Kidney (tissue), 14 donors: ENCODE data around the gene TSPAN14. TPM values are rescaled to one million over a fixed set of nuclear protein-coding genes. Genes with fewer than 3 reads are reported as not detected.

Experiments used
- DNase-seq, 5 donors: peaks; one replicate each; pipeline ENCODE4 v3.0.0-alpha.2; 2013 to 2020
- FAIRE-seq: peaks from 2 replicates; lab custom pipeline; 2012; peaks lifted over from hg19 to GRCh38; lab: Jason Lieb, UNC
- H3K27ac ChIP-seq, 2 donors: one replicate each; pipeline ENCODE4 v1.7.0; 2013; ENCODE audit warnings: low read depth in 2 of 2, low read length in 2 of 2, inconsistent platforms in 1 of 2
- H3K27me3 ChIP-seq: one replicate; pipeline ENCODE4 v1.7.1; 2013; ENCODE audit warnings: low read length, inconsistent platforms; ENCODE audit not compliant: control insufficient read depth, insufficient read depth
- H3K36me3 ChIP-seq, 3 donors: one replicate each; pipeline versions ENCODE4 v1.7.0 to v1.7.1; 2013; ENCODE audit warnings: low read length in 3 of 3, control low read depth in 1 of 3, inconsistent platforms in 1 of 3; ENCODE audit not compliant: insufficient read depth in 3 of 3, control insufficient read depth in 2 of 3
- H3K4me1 ChIP-seq, 3 donors: one replicate each; pipeline versions ENCODE4 v1.7.0 to v1.7.1; 2013; ENCODE audit warnings: low read length in 3 of 3, inconsistent platforms in 1 of 3, low read depth in 1 of 3; ENCODE audit not compliant: control insufficient read depth in 2 of 3, insufficient read depth in 2 of 3
- H3K4me3 ChIP-seq, 3 donors: one replicate each; pipeline versions ENCODE4 v1.7.0 to v1.8.1; 2013; ENCODE audit warnings: low read length in 3 of 3, control low read depth in 1 of 3, inconsistent platforms in 1 of 3
- H3K9ac ChIP-seq, 3 donors: one replicate each; pipeline versions ENCODE4 v1.7.0 to v1.7.1; 2013; ENCODE audit warnings: low read length in 3 of 3, control low read depth in 1 of 3, inconsistent platforms in 1 of 3
- H3K9me3 ChIP-seq, 3 donors: one replicate each; pipeline versions ENCODE4 v1.7.0 to v1.7.1; 2013; ENCODE audit warnings: low read length in 3 of 3, control low read depth in 1 of 3, inconsistent platforms in 1 of 3; ENCODE audit not compliant: control insufficient read depth in 2 of 3, insufficient read depth in 1 of 3
- CTCF ChIP-seq: IDR thresholded peaks from 3 replicates; pipeline ENCODE4 v1.5.1; 2012; ENCODE audit warnings: mild to moderate bottlenecking, moderate library complexity, borderline replicate concordance; ENCODE audit not compliant: insufficient read depth; ENCODE audit errors: extremely low read depth
- intact Hi-C: fragments of 100-400 bp; cut with DNase I; formaldehyde crosslinking; loops from one replicate; pipeline ENCODE4 v1.11.1; 2022
- polyA plus RNA-seq: library from polyadenylated mRNA; stranded (reverse); fragments of 350-450 nt; fragmentation: Illumina TruSeq; extraction: RNeasy Lipid Tissue Mini Kit (QIAGEN cat#74804); gene quantifications from one replicate; pipeline ENCODE4 v1.2.3, GENCODE V29; 2014; ENCODE audit warnings: low read depth, low replicate concordance; ENCODE audit not compliant: insufficient read depth
- total RNA-seq: library from RNA; stranded (reverse); fragmentation: NEBNext Ultra II Directional; extraction: Animal tissue kit (Norgen Biotek cat#: 25700); gene quantifications from one replicate; pipeline ENCODE4 v1.2.1, GENCODE V29; 2021
- donor health status: control.
- donor health status: control.
- donor health status: control.
- donor health status: control.
- donor health status: control.
- donor health status: DM: yes; HTN: yes; CAD: no.
- donor health status: Normal renal cell carcinoma (clear cell type).

The TSPAN14 gene
- total and polyA plus RNA-seq, 2 donors from 2014 or later = 36.8 to 183 TPM

DNA sequence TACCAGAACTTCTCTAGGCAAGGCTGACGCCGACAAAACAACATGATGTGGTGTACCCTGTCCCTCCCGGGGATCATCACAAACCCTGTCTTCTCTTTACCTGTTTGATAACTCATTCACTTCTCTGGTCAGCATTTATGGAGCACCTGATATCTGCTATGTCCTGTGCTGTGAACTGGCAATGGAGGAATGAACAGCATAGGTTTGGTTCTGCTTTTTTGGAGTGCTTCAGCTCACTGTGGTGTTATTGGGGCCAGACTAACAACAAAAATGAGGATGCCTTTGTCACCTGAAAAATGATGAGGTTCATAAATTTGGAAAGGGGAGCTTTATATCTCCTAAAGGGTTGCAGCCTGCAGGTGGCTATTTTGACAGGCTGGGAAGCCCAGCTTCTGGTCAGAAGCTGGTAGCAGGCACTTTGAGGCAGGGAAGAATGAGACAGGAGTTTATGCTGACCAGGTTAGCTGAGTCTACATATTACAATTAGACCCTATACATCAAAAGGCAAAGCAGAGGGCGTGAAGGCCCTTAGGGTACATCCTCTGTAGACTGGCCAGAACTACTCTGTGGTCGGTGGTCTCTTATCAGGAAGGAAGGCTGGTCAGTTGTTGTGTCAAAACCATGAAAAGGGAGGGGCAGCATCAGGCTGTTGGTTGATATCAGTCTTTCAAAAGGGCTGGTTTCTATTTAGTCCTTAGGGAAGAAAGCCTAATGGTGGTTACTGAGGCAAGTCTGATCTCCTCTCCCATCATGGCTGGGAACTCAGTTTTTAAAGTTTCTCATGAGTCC lies 125.9 kb downstream of the TSPAN14 start:
- DNase-seq = no peak
- intact Hi-C loops = no loop called here

GRCh38 chr10:80580638-80581468 lies 126.7 kb downstream of the TSPAN14 start:
- Histone ChIP-seq H3K4me1 (no peaks in the 10 kb centered on the region), H3K36me3 (no peaks in the 10 kb centered on the region), H3K27me3 (no peaks in the 10 kb centered on the region), H3K9me3 (peaks cover 0 to 5% (median 0%) of the 10 kb centered on the region in 3 donors), H3K9ac (no peak overlapping the region), H3K27ac (no peak overlapping the region), H3K4me3 (no peak overlapping the region)
- intact Hi-C loops = no loop called here
- no peak for FAIRE-seq
- peak in 1 of 5 donors; percentile 9 for DNase-seq
- TF ChIP-seq CTCF = no peak

More for the DNA sequence above, 125.9 kb downstream of the TSPAN14 start:
- H3K4me3 ChIP-seq = no peak overlapping the region
- H3K27me3 ChIP-seq = no peaks in the 10 kb centered on the region
- H3K9ac ChIP-seq = no peak overlapping the region
- H3K4me1 ChIP-seq = no peaks in the 10 kb centered on the region
- H3K27ac ChIP-seq = no peak overlapping the region
- no peaks in the 10 kb centered on the region for H3K36me3 ChIP-seq
- peaks cover 0 to 5% (median 0%) of the 10 kb centered on the region in 3 donors for H3K9me3 ChIP-seq
- TF ChIP-seq CTCF = no peak
- FAIRE-seq = no peak

DNA sequence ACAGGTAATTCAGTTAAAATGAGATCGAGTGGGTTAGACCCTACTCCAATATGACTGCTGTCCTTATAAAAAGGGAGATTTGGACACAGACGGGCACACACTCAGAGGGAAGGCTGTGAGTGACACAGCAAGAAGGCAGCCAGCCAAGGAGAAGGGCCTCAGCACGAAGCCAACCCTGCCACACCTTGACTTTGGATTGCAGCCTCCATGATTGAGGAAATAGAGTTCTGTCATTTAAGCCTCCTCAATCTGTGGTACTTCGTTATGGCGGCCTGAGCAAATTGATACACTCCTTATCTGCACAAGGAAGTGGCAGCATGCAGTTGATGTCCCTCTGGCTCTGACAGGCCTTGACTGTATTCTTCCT lies 127.3 kb downstream of the TSPAN14 start:
- H3K9me3 ChIP-seq = peaks cover 0 to 5% (median 0%) of the 10 kb centered on the region in 3 donors
- DNase-seq = no peak
- H3K27me3 ChIP-seq = no peaks in the 10 kb centered on the region
- no peaks in the 10 kb centered on the region for H3K4me1 ChIP-seq
- no peak for FAIRE-seq
- intact Hi-C loops = no loop called here
- H3K36me3 ChIP-seq = no peaks in the 10 kb centered on the region
- TF ChIP-seq CTCF = no peak
- H3K9ac ChIP-seq = no peak overlapping the region
- H3K27ac ChIP-seq = no peak overlapping the region
- no peak overlapping the region for H3K4me3 ChIP-seq
